ENCODE results near the gene ARIH2. TPM values are rescaled to one million over a fixed set of nuclear protein-coding genes. Genes with fewer than 3 reads are reported as not detected.

ARIH2 gene
- total and polyA plus RNA-seq, 2 experiments from 2014 or later: 76.4 to 118 TPM

- TF ChIP-seq ZNF462 (CRISPR knock-in tag; IDR thresholded peaks at IDR 0.05) (no peak), REST (IDR thresholded peaks at IDR 0.05; ENCODE audit: unreplicated experiment) (no peak), JUNB (IDR thresholded peaks at IDR 0.05; ENCODE audit: unreplicated experiment) (no peak), POLR2AphosphoS5 (IDR thresholded peaks at IDR 0.05; ENCODE audit: low read depth) (no peak), EZH2phosphoT487 (IDR thresholded peaks at IDR 0.05; ENCODE audit: unreplicated experiment) (no peak), ZNF114 (CRISPR knock-in tag; IDR thresholded peaks at IDR 0.05) (no peak), ETS1 (IDR thresholded peaks at IDR 0.05) (no peak), NANOG (IDR thresholded peaks at IDR 0.05; ENCODE audit: borderline replicate concordance) (no peak)
Measured at GRCh38 chr3:48926425-48927392, 8.1 kb downstream of the ARIH2 start (continued).
